HepG2 (cell line): ENCODE results near the gene GLDN. TPM values are rescaled to one million over a fixed set of nuclear protein-coding genes. Genes with fewer than 3 reads are reported as not detected.

Experiments
- ATF4 ChIP-seq, 2 experiments: fragments of 450-650 bp in 1 of 2; sonication (generic) in 1 of 2; formaldehyde crosslinking; IDR thresholded peaks; 2 replicates each; pipeline versions ENCODE4 v1.5.0 to v1.8.0; 2020 to 2022; ENCODE audit warnings: mild to moderate bottlenecking in 1 of 2, missing genetic modification reagents in 1 of 2
- ETS1 ChIP-seq: sonication (generic); formaldehyde crosslinking; IDR thresholded peaks from 2 replicates; pipeline ENCODE4 v1.4.0; 2020; ENCODE audit warnings: missing genetic modification reagents
- FOSL1 ChIP-seq: sonication (generic); formaldehyde crosslinking; IDR thresholded peaks from 2 replicates; pipeline ENCODE4 v1.9.0; 2021; ENCODE audit warnings: missing genetic modification reagents, borderline replicate concordance
- HCFC1 ChIP-seq: fragments of 150-350 bp; IDR thresholded peaks from 2 replicates; pipeline ENCODE4 v1.6.1; 2014; ENCODE audit warnings: low read depth, low read length
- HOXD1 ChIP-seq: sonication (generic); formaldehyde crosslinking; IDR thresholded peaks from 2 replicates; pipeline ENCODE4 v1.5.0; 2020; ENCODE audit warnings: missing genetic modification reagents
- KMT2B ChIP-seq: IDR thresholded peaks from 2 replicates; pipeline ENCODE4 v1.6.1; 2016; ENCODE audit warnings: missing genetic modification reagents, missing compliant biosample characterization
- MBNL3 ChIP-seq: fragments of 250-450 bp; sonication (Bioruptor Pico); conservative IDR thresholded peaks from 2 replicates; pipeline ENCODE4 v1.8.0; 2022; ENCODE audit warnings: mild to moderate bottlenecking, inconsistent platforms
- MTA1 ChIP-seq: sonication (generic); formaldehyde crosslinking; IDR thresholded peaks from 2 replicates; pipeline ENCODE4 v1.4.0; 2020; ENCODE audit warnings: missing genetic modification reagents, mild to moderate bottlenecking, borderline replicate concordance
- NFE2L2 ChIP-seq: fragments of 150-350 bp; IDR thresholded peaks from 2 replicates; pipeline ENCODE4 v1.6.1; 2014; ENCODE audit warnings: low read length
- RERE ChIP-seq: IDR thresholded peaks from 2 replicates; pipeline ENCODE4 v1.6.1; 2016; ENCODE audit warnings: low read depth, missing genetic modification reagents, missing compliant biosample characterization
- SIN3A ChIP-seq: IDR thresholded peaks from 2 replicates; pipeline ENCODE4 v1.6.1; 2011; ENCODE audit warnings: low read depth, mild to moderate bottlenecking, control low read depth, low read length, borderline replicate concordance
- TBX2 ChIP-seq: sonication (generic); formaldehyde crosslinking; IDR thresholded peaks from 2 replicates; pipeline ENCODE4 v1.5.0; 2020; ENCODE audit warnings: missing genetic modification reagents, mild to moderate bottlenecking, borderline replicate concordance
- TBX3 ChIP-seq: fragments of 450-650 bp; IDR thresholded peaks from 2 replicates; pipeline ENCODE4 v1.6.1; 2017; ENCODE audit warnings: antibody characterized with exemption, mild to moderate bottlenecking, inconsistent platforms, borderline replicate concordance
- TEAD2 ChIP-seq: sonication (generic); formaldehyde crosslinking; IDR thresholded peaks from 2 replicates; pipeline ENCODE4 v1.9.0; 2021; ENCODE audit warnings: missing genetic modification reagents
- TERF1 ChIP-seq: sonication (generic); formaldehyde crosslinking; IDR thresholded peaks from 2 replicates; pipeline ENCODE4 v1.8.0; 2022; ENCODE audit warnings: mild to moderate bottlenecking, missing genetic modification reagents, moderate library complexity
- ZBTB38 ChIP-seq: sonication (generic); formaldehyde crosslinking; IDR thresholded peaks from 2 replicates; pipeline ENCODE4 v1.5.1; 2020; ENCODE audit warnings: mild to moderate bottlenecking, missing genetic modification reagents
- ZEB1 ChIP-seq: IDR thresholded peaks from 2 replicates; pipeline ENCODE4 v1.6.1; 2012; ENCODE audit warnings: mild to moderate bottlenecking, low read depth, inconsistent platforms; ENCODE audit not compliant: insufficient replicate concordance
- ZNF263 ChIP-seq: sonication (generic); formaldehyde crosslinking; IDR thresholded peaks from 2 replicates; pipeline ENCODE4 v1.4.0; 2020; ENCODE audit warnings: missing genetic modification reagents
- ZNF274 ChIP-seq: sonication (generic); formaldehyde crosslinking; IDR thresholded peaks from 2 replicates; pipeline ENCODE4 v1.5.1; 2020; ENCODE audit warnings: mild to moderate bottlenecking, missing genetic modification reagents
- ZNF546 ChIP-seq: sonication (generic); formaldehyde crosslinking; conservative IDR thresholded peaks from 2 replicates; pipeline ENCODE4 v1.8.1; 2023; ENCODE audit warnings: mild to moderate bottlenecking, missing genetic modification reagents
- ZNF557 ChIP-seq: sonication (generic); formaldehyde crosslinking; IDR thresholded peaks from 2 replicates; pipeline ENCODE4 v1.4.0; 2020; ENCODE audit warnings: missing genetic modification reagents
- ZSCAN12 ChIP-seq: sonication (generic); formaldehyde crosslinking; IDR thresholded peaks from 2 replicates; pipeline ENCODE4 v1.9.0; 2021; ENCODE audit warnings: mild to moderate bottlenecking, missing genetic modification reagents
- polyA plus RNA-seq, 8 experiments: library from polyadenylated mRNA; depleted of rRNA in 3 of 8; stranded (reverse) in 7 of 8; unstranded in 1 of 8; fragments of >200 nt; fragmentation: Illumina TruSeq in 4 of 8; extraction: Trizol in 4 of 8; gene quantifications; 2 replicates each; pipeline versions ENCODE4 v1.2.1 to v1.2.3, GENCODE V29; 2011 to 2016; ENCODE audit warnings: low read depth in 4 of 8, missing spikeins in 1 of 8, mixed read lengths in 1 of 8; ENCODE audit not compliant: insufficient read depth in 1 of 8
- total RNA-seq, 5 experiments: library from RNA; depleted of rRNA; stranded (reverse); fragments of >200 nt; fragmentation: Illumina TruSeq; extraction: Trizol; gene quantifications; 2 replicates each; pipeline ENCODE4 v1.2.3, GENCODE V29; 2016; ENCODE audit warnings: low read depth in 1 of 5

GLDN gene
- total and polyA plus RNA-seq, 2 of the 13 experiments (the other 11 are each of a cell fraction or from before 2014, with no cell fraction given): 0.86 to 1.0 TPM

- peak; percentile 92 for TF ChIP-seq RERE
- peak; percentile 83 for TF ChIP-seq ZNF263 (CRISPR knock-in tag)
- TF ChIP-seq TBX2: peak; percentile 97
- TF ChIP-seq ETS1: no peak
- TF ChIP-seq ZNF274 (CRISPR knock-in tag): no peak
- TF ChIP-seq ATF4 (CRISPR knock-in tag; IDR thresholded peaks at IDR 0.05): no peak
- TF ChIP-seq NFE2L2: no peak
- no peak for TF ChIP-seq ZBTB38
- TF ChIP-seq TEAD2 (CRISPR knock-in tag): no peak
- peak; percentile 38; the same call in 1 of the 2 replicates for TF ChIP-seq KMT2B (CRISPR knock-in tag)
- no peak for TF ChIP-seq FOSL1 (CRISPR knock-in tag)
- TF ChIP-seq HCFC1: no peak
- TF ChIP-seq ZEB1: no peak
- no peak for TF ChIP-seq HOXD1 (CRISPR knock-in tag)
- no peak for TF ChIP-seq TERF1 (CRISPR knock-in tag)
- no peak for TF ChIP-seq MBNL3 (CRISPR knock-in tag)
- TF ChIP-seq ZSCAN12: peak; percentile 71; the same call in 1 of the 2 replicates
- no peak for TF ChIP-seq ZNF557 (CRISPR knock-in tag)
- no peak for TF ChIP-seq MTA1
- TF ChIP-seq ZNF546 (CRISPR knock-in tag): no peak
- TF ChIP-seq TBX3: no peak
- TF ChIP-seq SIN3A: no peak
Observed at GRCh38 chr15:51299187-51300015, 42.1 kb upstream of the GLDN start (continued).
